Effector memory CD4-positive, alpha-beta T cell (primary cell): Measurements from ENCODE around the gene ORC4.

Source experiments
- DNase-seq, 3 donors: peaks; one replicate each; pipeline ENCODE4 v3.0.0-alpha.2; 2020
- H3K27ac ChIP-seq: 2 replicates; pipeline ENCODE4 v1.7.0; 2013; ENCODE audit warnings: mild to moderate bottlenecking, low read length, moderate library complexity; ENCODE audit not compliant: insufficient read depth, poor library complexity, severe bottlenecking
- H3K27me3 ChIP-seq: replicated peaks from 2 replicates; pipeline ENCODE4 v1.7.0; 2013; ENCODE audit warnings: mild to moderate bottlenecking, low read length; ENCODE audit not compliant: insufficient read depth, control insufficient read depth, poor library complexity, severe bottlenecking
- H3K36me3 ChIP-seq: 2 replicates; pipeline ENCODE4 v1.7.0; 2013; ENCODE audit warnings: mild to moderate bottlenecking, low read length, moderate library complexity; ENCODE audit not compliant: control insufficient read depth, insufficient read depth
- H3K4me1 ChIP-seq: 2 replicates; pipeline ENCODE4 v1.7.0; 2013; ENCODE audit warnings: low read length, mild to moderate bottlenecking; ENCODE audit not compliant: control insufficient read depth, insufficient read depth, poor library complexity, severe bottlenecking
- H3K4me3 ChIP-seq: 2 replicates; pipeline ENCODE4 v1.7.0; 2013; ENCODE audit warnings: low read length, low read depth, mild to moderate bottlenecking; ENCODE audit not compliant: insufficient read depth, poor library complexity, severe bottlenecking
- H3K9me3 ChIP-seq: 2 replicates; pipeline ENCODE4 v1.7.0; 2013; ENCODE audit warnings: mild to moderate bottlenecking, low read length, moderate library complexity; ENCODE audit not compliant: control insufficient read depth

The ORC4 gene

DNA sequence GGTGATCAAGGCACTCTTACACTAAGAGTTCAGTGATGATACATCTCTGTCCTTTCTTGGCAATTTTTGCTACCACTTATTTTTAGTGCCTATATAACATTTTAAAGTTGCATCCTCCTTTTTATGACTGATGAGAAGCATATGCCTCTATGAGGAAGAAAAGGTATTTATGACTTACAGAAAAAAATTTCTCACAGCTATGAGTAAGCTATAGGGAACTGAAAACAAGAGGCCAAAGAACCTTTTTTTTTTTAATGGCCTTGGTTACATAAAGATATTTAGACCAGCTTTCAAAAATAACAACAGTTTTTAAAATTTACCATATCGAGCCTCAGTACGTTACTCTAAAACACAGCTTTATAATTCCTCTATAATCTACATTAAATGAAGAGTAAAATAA lies 21.7 kb upstream of the ORC4 start:
- no peaks in the 10 kb centered on the region for H3K36me3 ChIP-seq
- H3K27ac ChIP-seq: no peak overlapping the region
- H3K9me3 ChIP-seq: no peaks in the 10 kb centered on the region
- H3K27me3 ChIP-seq: no peaks in the 10 kb centered on the region
- H3K4me3 ChIP-seq: no peak overlapping the region
- H3K4me1 ChIP-seq: no peaks in the 10 kb centered on the region
- no peak for DNase-seq

- H3K4me1 ChIP-seq: no peaks in the 10 kb centered on the region
- H3K27ac ChIP-seq: no peak overlapping the region
- DNase-seq: no peak
- no peaks in the 10 kb centered on the region for H3K9me3 ChIP-seq
- H3K36me3 ChIP-seq: no peaks in the 10 kb centered on the region
- no peaks in the 10 kb centered on the region for H3K27me3 ChIP-seq
- no peak overlapping the region for H3K4me3 ChIP-seq
Measured at GRCh38 chr2:148039783-148040182, 19.2 kb upstream of the ORC4 start.

- Histone ChIP-seq H3K9me3 (no peaks in the 10 kb centered on the region), H3K27ac (no peak overlapping the region), H3K36me3 (no peaks in the 10 kb centered on the region), H3K27me3 (no peaks in the 10 kb centered on the region), H3K4me1 (no peaks in the 10 kb centered on the region), H3K4me3 (no peak overlapping the region)
- DNase-seq: no peak
Measured at GRCh38 chr2:148032215-148032614, 11.7 kb upstream of the ORC4 start.

GRCh38 chr2:148031152-148031551 lies 10.6 kb upstream of the ORC4 start:
- Histone ChIP-seq H3K27ac (no peak overlapping the region), H3K36me3 (no peaks in the 10 kb centered on the region), H3K9me3 (no peaks in the 10 kb centered on the region), H3K27me3 (no peaks in the 10 kb centered on the region), H3K4me1 (no peaks in the 10 kb centered on the region), H3K4me3 (no peak overlapping the region)
- DNase-seq: no peak

DNA sequence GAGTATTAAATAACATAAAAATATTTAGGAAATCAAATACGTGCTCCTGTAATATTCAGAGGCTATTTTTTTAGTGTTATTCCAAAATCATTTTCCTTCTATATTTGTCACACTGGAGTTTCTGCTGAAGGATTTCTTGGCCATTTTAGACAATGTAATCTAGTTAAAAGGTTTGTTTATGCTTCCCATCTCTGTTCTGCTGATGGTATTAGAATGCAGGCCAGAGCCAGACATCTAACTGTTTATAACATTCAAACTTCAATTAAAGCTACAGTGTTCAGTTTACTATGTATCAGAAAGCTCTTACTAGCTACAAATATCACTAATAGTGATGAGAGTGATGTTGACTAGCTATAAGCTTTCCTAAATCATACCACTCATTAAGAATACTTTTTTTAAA lies 8.2 kb upstream of the ORC4 start:
- Histone ChIP-seq H3K36me3 (no peaks in the 10 kb centered on the region), H3K9me3 (no peaks in the 10 kb centered on the region), H3K27ac (no peak overlapping the region), H3K4me3 (no peak overlapping the region), H3K27me3 (no peaks in the 10 kb centered on the region), H3K4me1 (no peaks in the 10 kb centered on the region)
- no peak for DNase-seq

GRCh38 chr2:148027822-148028221 lies 7.3 kb upstream of the ORC4 start:
- no peaks in the 10 kb centered on the region for H3K9me3 ChIP-seq
- H3K4me3 ChIP-seq: no peak overlapping the region
- no peaks in the 10 kb centered on the region for H3K4me1 ChIP-seq
- H3K27me3 ChIP-seq: no peaks in the 10 kb centered on the region
- H3K36me3 ChIP-seq: no peaks in the 10 kb centered on the region
- H3K27ac ChIP-seq: no peak overlapping the region
- no peak for DNase-seq

DNA sequence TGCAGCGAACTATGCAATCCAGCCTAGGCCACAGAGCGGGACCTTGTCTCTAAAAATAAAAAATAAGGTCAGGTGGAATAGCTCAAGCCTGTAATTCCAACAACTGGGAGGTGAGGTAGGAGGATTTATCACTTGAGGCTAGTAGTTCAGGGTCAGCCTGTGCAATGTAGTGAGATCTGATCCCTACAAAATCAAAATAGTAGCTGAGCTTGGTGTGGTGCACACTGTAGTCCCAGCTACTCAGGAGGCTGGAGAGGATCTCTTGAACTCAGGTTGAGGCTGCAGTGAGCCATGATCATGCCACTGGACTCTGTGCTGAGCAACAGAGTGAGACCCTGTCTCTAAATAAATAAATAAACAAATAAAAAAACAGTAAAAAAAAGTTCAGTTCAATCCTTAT lies 6.0 kb upstream of the ORC4 start:
- no peak overlapping the region for H3K27ac ChIP-seq
- no peak for DNase-seq
- peaks cover 6% of the 10 kb centered on the region for H3K4me1 ChIP-seq
- H3K9me3 ChIP-seq: no peaks in the 10 kb centered on the region
- no peaks in the 10 kb centered on the region for H3K27me3 ChIP-seq
- no peak overlapping the region for H3K4me3 ChIP-seq
- no peaks in the 10 kb centered on the region for H3K36me3 ChIP-seq

GRCh38 chr2:148023861-148024260 lies 3.3 kb upstream of the ORC4 start:
- H3K9me3 ChIP-seq: no peaks in the 10 kb centered on the region
- H3K4me1 ChIP-seq: peaks cover 6% of the 10 kb centered on the region
- H3K27me3 ChIP-seq: no peaks in the 10 kb centered on the region
- no peaks in the 10 kb centered on the region for H3K36me3 ChIP-seq
- H3K27ac ChIP-seq: peak overlapping the region; percentile 6
- no peak overlapping the region for H3K4me3 ChIP-seq
- DNase-seq: no peak

DNA sequence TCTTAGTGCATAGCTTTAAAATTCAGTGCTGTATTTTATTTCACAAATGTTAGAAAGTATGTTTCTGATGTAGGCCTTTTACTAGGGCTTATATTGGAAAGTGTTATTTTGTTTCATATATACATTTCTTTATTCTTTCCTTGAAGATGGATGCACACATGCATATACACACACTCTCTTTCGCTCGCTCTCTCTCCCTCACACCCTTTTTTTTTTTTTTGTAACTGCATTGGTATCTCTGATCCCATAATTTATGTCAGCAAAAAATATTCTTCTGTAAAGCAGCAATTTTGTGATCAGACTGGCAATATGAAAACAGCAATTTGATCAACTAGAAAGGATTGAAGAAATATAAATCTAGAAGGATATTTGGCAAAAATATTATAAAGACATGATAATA lies 2.3 kb upstream of the ORC4 start:
- H3K4me3 ChIP-seq: no peak overlapping the region
- H3K27me3 ChIP-seq: no peaks in the 10 kb centered on the region
- no peak overlapping the region for H3K27ac ChIP-seq
- no peak for DNase-seq
- H3K4me1 ChIP-seq: peaks cover 6% of the 10 kb centered on the region
- no peaks in the 10 kb centered on the region for H3K9me3 ChIP-seq
- no peaks in the 10 kb centered on the region for H3K36me3 ChIP-seq

DNA sequence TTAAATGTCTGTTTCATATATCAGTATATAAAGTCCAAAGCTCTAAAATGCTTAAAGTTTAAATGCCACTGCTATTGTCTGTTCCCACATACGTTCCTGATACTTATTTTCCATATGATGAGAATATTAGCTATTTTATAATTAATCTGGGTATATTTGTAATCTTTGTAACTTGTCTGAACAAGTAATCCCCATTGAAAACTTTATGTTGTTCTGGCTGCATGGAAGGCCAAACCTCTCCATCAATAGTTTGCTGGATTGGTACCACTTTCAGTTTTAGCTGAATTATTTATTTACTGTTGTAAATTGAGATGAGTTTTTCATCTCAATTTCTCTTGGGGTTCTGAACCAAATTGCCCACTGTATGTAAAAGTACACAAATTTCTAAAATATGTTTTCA lies 1.8 kb upstream of the ORC4 start:
- Histone ChIP-seq H3K27ac (peak overlapping the region; percentile 92), H3K36me3 (no peaks in the 10 kb centered on the region), H3K4me3 (peak overlapping the region; percentile 84), H3K27me3 (no peaks in the 10 kb centered on the region), H3K4me1 (peaks cover 6% of the 10 kb centered on the region), H3K9me3 (no peaks in the 10 kb centered on the region)
- DNase-seq: no peak

DNA sequence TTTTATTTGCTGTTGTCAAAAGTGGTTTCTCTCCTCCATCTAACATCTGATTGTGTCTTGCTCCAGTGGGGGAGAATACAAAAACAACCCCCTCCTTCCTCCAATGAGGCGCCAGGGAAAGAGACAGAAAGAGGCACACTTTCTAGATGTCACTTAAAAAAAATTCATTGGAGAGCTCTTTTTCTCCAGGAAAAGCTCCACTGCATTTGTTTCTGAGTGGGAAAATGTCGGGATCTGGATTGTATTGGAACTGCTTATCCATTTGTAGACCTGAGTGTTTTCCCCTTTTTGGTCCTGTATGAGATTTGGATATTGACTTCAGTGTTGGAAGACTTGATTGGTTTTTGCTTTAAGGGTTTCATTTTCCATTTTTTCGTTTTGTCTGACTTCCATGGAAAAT lies 1.3 kb upstream of the ORC4 start:
- Histone ChIP-seq H3K27ac (peak overlapping the region; percentile 92), H3K9me3 (no peaks in the 10 kb centered on the region), H3K4me1 (peaks cover 6% of the 10 kb centered on the region), H3K4me3 (peak overlapping the region; percentile 84), H3K27me3 (no peaks in the 10 kb centered on the region), H3K36me3 (no peaks in the 10 kb centered on the region)
- DNase-seq: no peak
